ENCODE results near the gene TCAP.

Gene TCAP
- 0.81 to 2.8 reads per million in 2 donors for total RNA-seq

DNA sequence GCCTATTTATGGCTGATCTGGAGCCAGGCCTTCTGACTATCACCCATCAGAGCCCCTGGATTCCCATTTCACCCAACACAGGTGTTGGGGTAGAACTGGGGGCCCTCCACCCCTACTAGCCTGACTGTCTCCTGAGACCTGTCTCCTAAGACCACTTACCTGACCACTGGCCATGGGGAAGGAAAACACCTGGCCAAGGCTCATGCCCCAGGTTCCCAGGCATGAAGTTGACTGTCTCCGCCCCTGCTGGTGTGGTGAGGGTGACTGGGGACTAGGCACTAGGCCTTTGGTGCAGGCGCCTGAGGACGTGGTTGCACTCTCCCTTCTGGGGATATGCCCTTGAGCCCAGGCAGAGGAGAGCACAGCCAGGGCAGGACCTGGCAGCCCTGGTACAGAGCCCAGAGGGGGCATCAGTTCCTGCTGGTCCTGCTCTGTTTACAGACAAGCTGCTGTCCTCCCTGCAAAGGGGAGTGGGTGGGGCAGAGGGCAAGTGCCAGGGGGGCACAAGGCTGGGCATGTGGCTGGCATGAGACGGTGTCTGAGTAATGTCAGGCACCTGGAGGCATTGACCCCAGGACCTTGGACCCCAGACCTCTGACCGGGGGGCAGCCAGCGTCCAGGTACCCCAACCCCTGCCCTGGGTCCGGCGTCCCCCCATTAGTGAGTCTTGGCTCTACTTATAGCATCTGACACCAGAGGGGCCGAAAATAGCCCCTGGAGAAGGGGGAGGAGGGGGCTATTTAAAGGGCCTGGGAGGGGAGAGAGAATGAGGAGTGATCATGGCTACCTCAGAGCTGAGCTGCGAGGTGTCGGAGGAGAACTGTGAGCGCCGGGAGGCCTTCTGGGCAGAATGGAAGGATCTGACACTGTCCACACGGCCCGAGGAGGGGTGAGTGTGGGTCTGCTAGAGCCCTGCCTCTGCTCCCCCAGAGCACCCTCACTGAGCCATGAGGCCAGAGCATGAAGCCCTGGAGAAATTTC is at the start of gene TCAP:
Gene TCAP, plus strand, starts transcription at position 769 of the 981 bp plus-strand sequence. Its CDS starts 11 bp downstream, at position 780.
- DNase-seq: no peak

- no peak for DNase-seq
Observed at GRCh38 chr17:39615434-39615833, 49.7 kb upstream of the TCAP start.

DNA sequence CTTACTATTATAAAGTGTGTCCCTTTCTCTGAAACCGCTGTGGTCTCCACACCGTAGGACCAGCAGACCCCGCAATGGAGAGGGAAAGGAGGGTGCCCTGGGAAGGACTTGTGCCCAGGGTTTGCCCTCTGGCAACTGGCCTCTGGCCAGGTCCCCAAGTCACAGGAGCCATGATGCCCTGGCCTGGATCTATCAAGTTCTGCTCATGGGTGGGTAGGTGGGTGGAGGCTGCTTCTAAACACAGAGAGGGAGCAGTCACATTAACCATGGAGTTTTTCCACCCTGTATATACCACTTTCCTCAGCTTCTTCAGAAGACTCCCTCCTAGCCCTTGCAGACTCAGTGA is 48.1 kb upstream of the TCAP start:
- no peak for DNase-seq

DNA sequence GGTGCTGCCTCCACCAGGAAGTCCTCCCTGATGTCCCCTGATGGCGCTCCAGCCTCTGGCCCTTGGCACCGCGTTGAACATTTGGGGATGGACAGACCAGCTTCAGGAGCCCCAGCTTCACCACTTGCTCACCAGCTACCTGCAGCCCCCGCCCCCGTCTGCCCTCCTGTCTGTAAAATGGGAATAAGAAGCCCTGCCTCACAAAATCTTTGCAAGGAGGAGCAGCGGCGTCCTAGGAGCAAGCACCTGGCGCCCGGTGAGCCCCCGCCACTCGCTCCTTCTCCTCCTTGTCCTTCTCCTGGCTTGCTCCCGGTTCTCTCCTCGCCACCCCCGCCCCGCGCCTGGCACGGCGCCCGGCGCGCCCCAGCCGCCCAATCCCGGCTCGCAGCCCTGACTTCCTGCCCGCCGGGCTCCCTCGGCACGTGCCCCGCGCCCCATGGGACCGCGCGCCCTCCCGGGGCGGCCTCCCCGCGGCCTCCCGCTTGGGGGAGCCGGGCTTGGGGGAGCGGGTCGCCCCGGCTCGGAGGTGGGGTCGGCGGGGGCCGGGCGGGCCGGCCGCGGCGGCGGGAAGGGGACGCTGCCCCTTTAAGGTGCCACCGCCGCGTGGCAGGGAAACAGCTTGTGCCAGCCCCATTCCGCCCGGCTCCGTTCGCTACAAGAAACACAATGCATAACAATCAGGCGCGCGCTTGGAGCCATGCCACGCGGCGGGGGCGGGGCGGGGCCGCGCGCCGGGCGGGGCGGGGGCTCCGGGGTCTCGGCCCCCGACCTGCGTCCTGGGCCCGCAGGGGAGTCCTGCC is 47.5 kb upstream of the TCAP start:
- peak; percentile 23 to 69 (median 37) for DNase-seq

GRCh38 chr17:39618246-39618913 is 46.8 kb upstream of the TCAP start:
- no peak for DNase-seq

DNA sequence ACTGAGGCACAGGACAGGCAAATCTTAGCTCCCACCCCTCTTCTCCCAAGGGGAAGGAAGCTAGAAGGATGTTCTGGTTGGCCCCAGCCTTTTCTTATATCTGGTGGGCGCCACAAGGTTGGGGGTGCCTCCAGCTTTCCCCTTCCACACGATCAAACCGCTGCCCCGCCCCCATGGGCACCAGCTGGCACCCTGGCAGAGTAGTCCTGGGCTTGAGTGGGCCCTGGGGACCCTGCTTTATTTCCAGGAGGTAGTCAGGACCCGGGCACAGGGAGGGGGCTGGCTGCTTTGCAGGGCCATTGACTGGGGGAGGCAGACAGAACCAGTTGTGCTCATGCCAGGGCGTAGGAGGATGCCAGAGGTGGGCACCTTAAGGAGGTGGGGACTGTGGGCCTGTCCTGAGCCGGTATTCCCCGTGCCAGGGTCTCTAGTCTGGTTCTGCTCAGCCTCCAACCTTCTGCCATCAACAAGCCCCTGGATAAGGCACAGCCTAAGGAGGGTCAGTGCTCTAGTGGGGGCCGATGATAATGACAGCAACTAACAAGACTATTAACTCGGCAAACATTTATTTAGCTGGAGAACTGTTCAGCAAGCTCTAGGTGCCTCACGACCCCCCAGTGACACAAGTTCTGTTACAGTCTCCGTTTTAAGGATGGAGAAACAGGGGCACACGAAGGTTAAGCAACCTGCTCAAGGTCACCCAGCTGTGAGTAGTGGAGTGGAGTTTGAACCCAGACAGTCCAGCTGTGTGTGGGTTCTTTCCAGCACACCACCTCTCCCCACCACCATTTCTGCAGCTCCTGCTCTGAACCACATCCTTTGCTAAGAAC is 46.0 kb upstream of the TCAP start:
- no peak for DNase-seq

GRCh38 chr17:39619786-39620101 is 45.4 kb upstream of the TCAP start:
- no peak for DNase-seq

GRCh38 chr17:39621523-39622379 is 43.4 kb upstream of the TCAP start:
- peak; percentile 75 to 81 (median 77) for DNase-seq

GRCh38 chr17:39622380-39623006 is 42.7 kb upstream of the TCAP start:
- DNase-seq: peak in 2 of 5 experiments; percentile 37 to 85

DNA sequence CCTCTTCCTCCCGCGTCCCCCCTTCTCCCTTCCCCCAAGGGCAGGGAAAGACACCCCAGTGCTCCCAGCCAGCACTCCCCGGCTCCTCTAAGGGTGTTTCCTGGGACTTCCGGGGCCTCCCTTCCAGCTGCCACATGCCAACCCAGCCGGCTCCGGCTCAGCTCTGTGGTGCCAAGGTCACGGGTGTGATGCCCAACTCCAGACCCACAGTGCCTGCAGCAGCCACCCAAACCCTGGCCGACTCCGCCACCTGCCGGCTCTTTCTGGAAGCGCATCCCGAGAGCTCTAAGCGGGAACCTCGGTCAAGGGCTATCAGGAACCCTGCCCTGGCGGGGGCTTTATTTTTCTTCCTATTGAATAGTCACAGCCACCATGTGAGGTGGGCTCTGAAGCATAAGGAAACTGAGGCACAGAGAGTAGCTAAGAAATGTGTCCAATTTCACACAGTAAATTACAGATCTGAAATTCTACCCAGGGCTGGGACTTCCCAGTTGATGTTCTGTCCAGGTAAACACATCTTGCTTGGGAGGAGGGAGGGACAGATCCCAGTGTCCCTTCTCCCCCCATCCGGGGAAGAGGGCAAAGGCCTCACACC is 41.7 kb upstream of the TCAP start:
- DNase-seq: peak; percentile 65 to 84 (median 76)

DNA sequence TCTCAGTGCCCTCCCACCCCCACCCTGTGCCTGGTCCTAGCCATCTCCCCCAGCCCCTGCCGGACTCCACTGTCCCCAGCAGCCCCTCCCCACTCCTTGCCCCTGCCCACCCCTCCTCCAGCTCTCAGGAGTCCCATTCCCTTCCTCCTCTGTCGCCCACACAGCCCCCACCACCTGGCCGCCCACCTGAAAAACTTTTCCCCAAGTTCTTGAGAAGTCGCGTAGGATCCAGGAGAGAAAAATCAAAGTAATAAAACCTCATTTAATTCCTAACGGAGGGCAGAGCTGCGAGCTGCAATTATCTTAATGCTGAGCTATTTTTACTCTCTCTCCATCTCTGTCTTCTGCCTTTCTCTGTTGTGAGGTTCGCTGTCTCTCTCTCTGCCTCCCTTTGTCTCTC is 40.8 kb upstream of the TCAP start:
- no peak for DNase-seq

GRCh38 chr17:39625198-39625785 is 39.9 kb upstream of the TCAP start:
- no peak for DNase-seq

- DNase-seq: no peak
Observed at GRCh38 chr17:39626171-39627046, 38.7 kb upstream of the TCAP start, which contains the start of gene PPP1R1B. Gene PPP1R1B, plus strand, starts transcription at chr17:39626952. Its CDS starts 441 bp downstream, at chr17:39627393.

DNA sequence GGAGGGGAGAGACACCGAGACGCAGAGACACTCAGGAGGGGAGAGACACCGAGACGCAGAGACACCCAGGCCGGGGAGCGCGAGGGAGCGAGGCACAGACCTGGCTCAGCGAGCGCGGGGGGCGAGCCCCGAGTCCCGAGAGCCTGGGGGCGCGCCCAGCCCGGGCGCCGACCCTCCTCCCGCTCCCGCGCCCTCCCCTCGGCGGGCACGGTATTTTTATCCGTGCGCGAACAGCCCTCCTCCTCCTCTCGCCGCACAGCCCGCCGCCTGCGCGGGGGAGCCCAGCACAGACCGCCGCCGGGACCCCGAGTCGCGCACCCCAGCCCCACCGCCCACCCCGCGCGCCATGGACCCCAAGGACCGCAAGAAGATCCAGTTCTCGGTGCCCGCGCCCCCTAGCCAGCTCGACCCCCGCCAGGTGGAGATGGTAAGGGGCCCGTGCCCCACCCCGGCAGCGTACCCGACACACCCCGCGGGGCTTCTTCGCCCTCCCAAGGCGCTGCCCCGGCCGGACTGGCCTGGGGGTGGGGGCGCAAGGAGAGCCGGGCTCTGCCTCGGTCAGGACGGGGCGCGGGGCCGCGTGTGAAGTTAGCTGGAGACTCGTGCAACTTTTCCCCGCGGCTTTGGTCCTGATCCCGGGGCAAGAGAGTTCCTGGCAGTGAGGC is 38.0 kb upstream of the TCAP start:
- no peak for DNase-seq

DNA sequence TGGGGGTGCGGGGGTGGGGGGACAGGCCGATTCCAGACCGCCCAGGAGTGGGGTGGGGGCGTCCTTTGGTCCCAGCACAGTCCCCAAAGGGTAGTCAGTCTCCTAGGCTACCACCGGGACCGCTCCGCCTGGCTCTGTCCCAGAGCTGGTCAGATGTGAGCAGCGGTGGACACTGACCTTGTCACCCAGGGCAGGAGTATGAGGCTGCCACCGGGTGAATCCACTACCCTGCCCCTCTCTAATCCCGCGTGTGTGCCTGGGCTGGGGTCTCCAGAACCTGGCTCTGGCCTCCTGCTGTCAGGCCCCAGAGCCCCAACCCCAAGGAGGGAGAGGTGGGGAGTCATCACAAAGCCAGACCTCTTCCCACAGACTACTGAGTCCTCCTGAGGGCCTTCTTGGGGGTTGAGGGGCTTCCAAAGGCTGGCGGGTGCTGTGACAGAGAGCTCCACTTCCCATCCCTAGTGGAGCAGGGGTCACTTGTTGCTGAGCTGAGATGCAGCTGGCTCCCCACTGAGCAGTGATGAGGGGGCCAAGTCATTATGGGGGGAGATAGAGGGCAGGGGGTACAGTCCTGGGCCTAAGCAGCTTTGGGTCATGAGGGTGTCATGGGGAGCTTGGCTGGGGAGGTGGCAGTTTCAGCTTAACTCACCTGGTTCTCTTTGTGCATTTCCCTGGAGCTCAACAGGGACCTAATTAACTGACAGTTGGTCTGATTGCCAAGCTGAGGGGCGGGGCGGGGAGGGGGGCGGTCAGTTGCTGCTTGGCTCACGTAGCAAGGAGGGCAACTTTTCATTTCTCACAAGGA is 37.2 kb upstream of the TCAP start:
- DNase-seq: no peak

DNA sequence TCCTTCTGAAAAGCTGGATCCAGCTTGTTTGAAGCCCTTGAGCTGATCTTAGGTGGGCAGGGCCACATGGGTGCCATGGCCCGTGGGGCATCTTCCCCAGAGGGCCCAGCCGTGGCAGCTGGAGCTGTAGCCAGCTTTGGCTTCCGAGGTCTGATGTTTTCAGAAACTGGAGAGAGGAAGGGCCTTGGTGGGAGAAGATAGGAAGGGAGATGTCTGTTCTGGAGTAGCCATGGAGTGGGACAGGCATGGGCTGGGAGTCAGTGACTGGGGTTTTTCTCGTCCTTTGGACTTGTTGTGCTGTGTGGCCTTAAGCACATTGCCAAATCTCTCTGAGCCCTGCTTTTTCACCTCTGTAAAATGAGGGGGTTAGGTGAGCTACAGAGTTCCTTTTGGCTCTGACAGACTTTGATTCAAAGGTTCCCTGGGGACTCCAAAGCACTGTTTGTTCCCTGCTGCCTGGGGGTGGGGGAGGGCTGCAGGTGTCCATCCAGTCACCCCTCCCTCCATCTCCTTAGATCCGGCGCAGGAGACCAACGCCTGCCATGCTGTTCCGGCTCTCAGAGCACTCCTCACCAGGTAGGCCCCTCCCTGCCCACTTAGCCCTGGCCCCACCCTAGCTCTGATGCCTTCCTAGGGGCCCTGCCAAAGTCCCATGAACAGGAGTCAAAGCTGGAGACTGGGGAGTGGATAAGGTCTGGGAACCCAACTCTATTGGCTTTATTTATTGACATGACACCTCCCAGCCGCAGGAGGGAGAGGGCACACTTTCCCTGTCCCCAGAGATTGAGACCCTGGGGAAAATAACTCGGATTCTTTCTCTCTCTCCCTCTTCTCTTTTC is 36.3 kb upstream of the TCAP start:
- DNase-seq: no peak
